Measurements from ENCODE around the gene AMPD2. TPM values are rescaled to one million over a fixed set of nuclear protein-coding genes. Genes with fewer than 3 reads are reported as not detected.

AMPD2 gene
- total RNA-seq, 3 donors from 2014 or later (not counting 1 experiment from before 2014, with no cell fraction given), result 200 to 271 (median 243) TPM

DNA sequence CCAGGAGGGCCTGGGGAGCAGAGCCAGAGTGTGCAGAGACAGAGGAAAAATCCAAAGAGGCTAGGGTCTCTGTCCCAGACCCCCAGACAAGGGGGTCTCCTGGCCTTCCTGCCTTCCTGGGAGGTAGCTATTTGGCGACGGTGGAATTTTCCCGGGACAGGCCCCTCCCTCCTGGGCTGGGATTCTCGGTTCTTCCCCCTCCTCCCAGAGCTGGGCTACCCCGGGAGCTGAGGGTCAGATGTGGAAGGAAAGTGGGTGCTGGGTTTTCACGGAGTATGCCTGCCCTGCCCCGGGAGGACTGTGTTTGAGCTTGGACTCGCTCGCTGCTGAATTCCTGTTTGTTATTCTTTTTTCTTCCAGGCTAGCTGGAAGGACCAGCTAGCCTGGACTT lies 759 bp downstream of the AMPD2 start:
- peaks cover 64% of the 10 kb centered on the region for H3K4me1 ChIP-seq (ENCODE audit: control insufficient read depth, insufficient read depth, low read length)
- H3K36me3 ChIP-seq (ENCODE audit: control insufficient read depth, insufficient read depth, low read length), result peaks cover under 1% of the 10 kb centered on the region
- DNase-seq (no peak), ATAC-seq (peak in 1 of 3 donors; percentile 1)
- Mint-ChIP-seq H3K27ac (peak overlapping the region; percentile 93 to 99), H3K4me1 (peaks cover 43 to 62% of the 10 kb centered on the region in 2 donors), H3K27me3 (ENCODE audit: low read depth in 2 of 2) (peaks cover 0 to 2% of the 10 kb centered on the region in 2 donors), H3K36me3 (no peaks in the 10 kb centered on the region), H3K4me3 (peak overlapping the region; percentile 99), H3K9me3 (no peaks in the 10 kb centered on the region)
- WGBS (ENCODE audit: insufficient coverage), result 0% methylated on average over 8 of the region's 9 CpGs
- no peaks in the 10 kb centered on the region for H3K9me3 ChIP-seq (ENCODE audit: control insufficient read depth, insufficient read depth, low read length)
- intact Hi-C loops (cut with micrococcal nuclease), result no loop called here
- TF ChIP-seq, protein P1, sequence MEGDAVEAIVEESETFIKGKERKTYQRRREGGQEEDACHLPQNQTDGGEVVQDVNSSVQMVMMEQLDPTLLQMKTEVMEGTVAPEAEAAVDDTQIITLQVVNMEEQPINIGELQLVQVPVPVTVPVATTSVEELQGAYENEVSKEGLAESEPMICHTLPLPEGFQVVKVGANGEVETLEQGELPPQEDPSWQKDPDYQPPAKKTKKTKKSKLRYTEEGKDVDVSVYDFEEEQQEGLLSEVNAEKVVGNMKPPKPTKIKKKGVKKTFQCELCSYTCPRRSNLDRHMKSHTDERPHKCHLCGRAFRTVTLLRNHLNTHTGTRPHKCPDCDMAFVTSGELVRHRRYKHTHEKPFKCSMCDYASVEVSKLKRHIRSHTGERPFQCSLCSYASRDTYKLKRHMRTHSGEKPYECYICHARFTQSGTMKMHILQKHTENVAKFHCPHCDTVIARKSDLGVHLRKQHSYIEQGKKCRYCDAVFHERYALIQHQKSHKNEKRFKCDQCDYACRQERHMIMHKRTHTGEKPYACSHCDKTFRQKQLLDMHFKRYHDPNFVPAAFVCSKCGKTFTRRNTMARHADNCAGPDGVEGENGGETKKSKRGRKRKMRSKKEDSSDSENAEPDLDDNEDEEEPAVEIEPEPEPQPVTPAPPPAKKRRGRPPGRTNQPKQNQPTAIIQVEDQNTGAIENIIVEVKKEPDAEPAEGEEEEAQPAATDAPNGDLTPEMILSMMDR (IDR thresholded peaks at IDR 0.05), result no peak
- peak overlapping the region; percentile 76 for H3K4me3 ChIP-seq (ENCODE audit: low read length)
- no peaks in the 10 kb centered on the region for H3K27me3 ChIP-seq (ENCODE audit: control insufficient read depth, insufficient read depth, low read length)
- peak overlapping the region; percentile 89 for H3K27ac ChIP-seq (ENCODE audit: low read length)

- no peaks in the 10 kb centered on the region for H3K36me3 Mint-ChIP-seq
- H3K4me3 Mint-ChIP-seq, result peak overlapping the region; percentile 99
- peak overlapping the region; percentile 76 for H3K4me3 ChIP-seq (ENCODE audit: low read length)
- peaks cover 43 to 67% of the 10 kb centered on the region in 2 donors for H3K4me1 Mint-ChIP-seq
- TF ChIP-seq, protein P1 (IDR thresholded peaks at IDR 0.05), result no peak
- peak; percentile 80 to 90 (median 83) for ATAC-seq
- WGBS (ENCODE audit: insufficient coverage), result 0% methylated on average over 17 of the region's 18 CpGs
- peaks cover 5% of the 10 kb centered on the region for H3K36me3 ChIP-seq (ENCODE audit: control insufficient read depth, insufficient read depth, low read length)
- H3K9me3 ChIP-seq (ENCODE audit: control insufficient read depth, insufficient read depth, low read length), result no peaks in the 10 kb centered on the region
- peak overlapping the region; percentile 89 for H3K27ac ChIP-seq (ENCODE audit: low read length)
- peaks cover 64% of the 10 kb centered on the region for H3K4me1 ChIP-seq (ENCODE audit: control insufficient read depth, insufficient read depth, low read length)
- H3K9me3 Mint-ChIP-seq, result no peaks in the 10 kb centered on the region
- no peaks in the 10 kb centered on the region for H3K27me3 ChIP-seq (ENCODE audit: control insufficient read depth, insufficient read depth, low read length)
- intact Hi-C loops (cut with micrococcal nuclease), result loop anchor here (1.0 kb wide), 1 partner anchor 73 kb away; the partner anchor contains the start of gene GNAI3
- H3K27ac Mint-ChIP-seq, result peak overlapping the region; percentile 93 to 99
- DNase-seq, result peak; percentile 92 to 97
- H3K27me3 Mint-ChIP-seq (ENCODE audit: low read depth in 2 of 2), result peaks cover 0 to 2% of the 10 kb centered on the region in 2 donors
Measured at GRCh38 chr1:109620841-109621286, 1.2 kb downstream of the AMPD2 start.

DNA sequence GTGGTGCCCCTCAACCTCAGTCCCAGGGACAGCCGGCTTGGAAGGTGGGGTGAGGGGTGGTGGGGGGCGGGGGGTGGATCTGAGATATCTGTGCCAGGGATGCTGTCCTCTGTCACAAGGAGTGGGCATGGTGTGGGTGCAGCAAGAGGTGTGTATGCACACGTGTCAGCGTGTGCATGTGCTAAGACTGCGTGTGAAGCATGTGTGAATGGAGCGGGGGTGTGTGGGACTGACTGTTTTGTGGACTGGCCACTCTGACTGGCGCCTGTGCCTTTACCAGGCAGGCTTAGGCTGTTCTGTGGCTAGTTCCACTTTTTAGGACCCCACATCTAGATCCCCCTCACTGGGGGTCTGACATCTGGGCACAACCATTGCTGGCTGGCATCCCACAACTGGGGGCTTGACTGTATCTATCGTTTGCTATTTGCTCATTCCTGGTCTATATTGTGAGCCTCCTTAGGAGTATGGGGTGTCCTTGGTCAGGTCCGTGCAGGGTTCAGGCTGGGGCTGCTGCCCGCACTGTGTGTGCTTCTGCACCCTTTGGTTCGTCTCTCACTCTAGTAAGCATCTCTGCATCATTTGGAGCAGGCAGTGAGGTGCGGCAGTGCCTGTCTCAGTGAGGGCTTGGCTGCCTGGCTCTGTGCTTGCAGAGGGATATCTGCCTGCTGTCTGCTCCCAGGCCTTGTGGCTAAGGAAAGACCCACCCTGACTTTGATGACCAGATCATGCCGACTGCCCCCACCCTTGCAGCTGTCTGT lies 1.9 kb downstream of the AMPD2 start:
- Mint-ChIP-seq H3K27me3 (ENCODE audit: low read depth in 2 of 2) (peaks cover 0 to under 1% of the 10 kb centered on the region in 2 donors), H3K27ac (peak overlapping the region; percentile 93 to 99), H3K4me1 (peaks cover 39 to 69% of the 10 kb centered on the region in 2 donors), H3K4me3 (peak overlapping the region; percentile 99), H3K36me3 (no peaks in the 10 kb centered on the region), H3K9me3 (no peaks in the 10 kb centered on the region)
- H3K4me1 ChIP-seq (ENCODE audit: control insufficient read depth, insufficient read depth, low read length), result peaks cover 64% of the 10 kb centered on the region
- H3K36me3 ChIP-seq (ENCODE audit: control insufficient read depth, insufficient read depth, low read length), result peaks cover 8% of the 10 kb centered on the region
- H3K9me3 ChIP-seq (ENCODE audit: control insufficient read depth, insufficient read depth, low read length), result no peaks in the 10 kb centered on the region
- no peaks in the 10 kb centered on the region for H3K27me3 ChIP-seq (ENCODE audit: control insufficient read depth, insufficient read depth, low read length)
- intact Hi-C loops (cut with micrococcal nuclease), result loop anchor here (1.0 kb wide), 1 partner anchor 73 kb away; the partner anchor contains the start of gene GNAI3
- H3K27ac ChIP-seq (ENCODE audit: low read length), result peak overlapping the region; percentile 89
- peak in 1 of 3 donors; percentile 8 for ATAC-seq
- TF ChIP-seq, protein P1 (IDR thresholded peaks at IDR 0.05), result no peak
- peak; percentile 24 to 47 for DNase-seq
- 30% methylated on average over 13 of the region's 13 CpGs for WGBS (ENCODE audit: insufficient coverage)
- H3K4me3 ChIP-seq (ENCODE audit: low read length), result peak overlapping the region; percentile 76
